Measurements from ENCODE around the gene GIPC2.

- TF ChIP-seq CTCF (IDR thresholded peaks at IDR 0.05) (peak; percentile 72 to 85 (median 75)), POLR2A (IDR thresholded peaks at IDR 0.05) (no peak)
These were observed 68.5 kb downstream of the GIPC2 start for GRCh38 chr1:78114034-78114956.
